PC-3 (cell line): ENCODE measurements around the gene TM4SF20. TPM values are rescaled to one million over a fixed set of nuclear protein-coding genes. Genes with fewer than 3 reads are reported as not detected.

Experiments
- ATAC-seq: fragments of 200-7000 bp; cut with Tn5 transposase; 2 replicates; pipeline ENCODE4 v1.9.1; 2020; ENCODE audit warnings: mild to moderate bottlenecking, moderate library complexity
- BruUV-seq: library from RNA; stranded (reverse); fragments of 400-500 nt; replicated peaks from 2 replicates; lab custom pipeline; 2021; lab: Mats Ljungman, UMichigan
- CTCF ChIA-PET: fragments of 300-600 bp; sonication (Branson Sonifier 250); formaldehyde crosslinking; loops from one replicate; lab custom pipeline; 2022; ENCODE audit warnings: antibody characterized with exemption; lab: Charles Lee
- POLR2A ChIA-PET: fragments of 300-600 bp; sonication (Branson Sonifier 250); formaldehyde crosslinking; loops from one replicate; lab custom pipeline; 2022; ENCODE audit warnings: antibody characterized with exemption; ENCODE audit not compliant: unreplicated experiment; lab: Charles Lee
- DNase-seq: peaks from one replicate; pipeline ENCODE4 v3.0.0-alpha.2; 2015
- H2AFZ ChIP-seq: fragments of 300-600 bp; sonication (generic); 2 replicates; pipeline ENCODE4 v1.6.0; 2016; ENCODE audit warnings: antibody characterized with exemption, low read length
- H3F3A ChIP-seq: fragments of 300-600 bp; sonication (generic); one replicate; pipeline ENCODE4 v1.6.0; 2017; ENCODE audit warnings: antibody characterized with exemption, low read length, control low read depth, mild to moderate bottlenecking; ENCODE audit not compliant: unreplicated experiment
- H3K27ac ChIP-seq: fragments of 300-600 bp; sonication (generic); 2 replicates; pipeline ENCODE4 v1.5.1; 2016; ENCODE audit warnings: mild to moderate bottlenecking, low read length
- H3K27me3 ChIP-seq: fragments of 300-600 bp; sonication (generic); 2 replicates; pipeline ENCODE4 v1.6.1; 2016; ENCODE audit warnings: low read length, mixed read lengths
- H3K36me3 ChIP-seq: fragments of 300-600 bp; sonication (generic); 2 replicates; pipeline ENCODE4 v1.6.1; 2016; ENCODE audit warnings: low read depth, mixed run types, low read length, mixed read lengths
- H3K4me1 ChIP-seq: fragments of 300-600 bp; sonication (generic); 2 replicates; pipeline ENCODE4 v1.5.1; 2016; ENCODE audit warnings: low read length; ENCODE audit not compliant: insufficient read depth
- H3K4me2 ChIP-seq: fragments of 300-600 bp; sonication (generic); 2 replicates; pipeline ENCODE4 v1.6.0; 2016; ENCODE audit warnings: low read length
- H3K4me3 ChIP-seq: fragments of 300-600 bp; sonication (generic); 2 replicates; pipeline ENCODE4 v1.5.1; 2016; ENCODE audit warnings: mild to moderate bottlenecking, low read length, mixed read lengths
- H3K79me2 ChIP-seq: fragments of 300-600 bp; sonication (generic); 2 replicates; pipeline ENCODE4 v1.6.1; 2017; ENCODE audit warnings: low read length, mixed read lengths
- H3K9ac ChIP-seq: fragments of 300-600 bp; sonication (generic); 2 replicates; pipeline ENCODE4 v1.6.0; 2016; ENCODE audit warnings: mild to moderate bottlenecking, low read length
- H3K9me2 ChIP-seq: fragments of 300-600 bp; sonication (generic); replicated peaks from 2 replicates; pipeline ENCODE4 v1.6.1; 2016; ENCODE audit warnings: mixed run types, low read length, mixed read lengths
- H3K9me3 ChIP-seq: fragments of 300-600 bp; sonication (generic); 2 replicates; pipeline ENCODE4 v1.6.1; 2016; ENCODE audit warnings: low read length, mixed read lengths
- H4K20me1 ChIP-seq: fragments of 300-600 bp; sonication (generic); 2 replicates; pipeline ENCODE4 v1.6.1; 2016; ENCODE audit warnings: low read length, mixed read lengths
- EZH2 ChIP-seq: fragments of 300-600 bp; sonication (generic); IDR thresholded peaks from one replicate; pipeline ENCODE4 v1.6.1; 2017; ENCODE audit warnings: antibody characterized with exemption, mild to moderate bottlenecking, low read length; ENCODE audit not compliant: unreplicated experiment
- EZH2phosphoT487 ChIP-seq: fragments of 300-600 bp; sonication (generic); IDR thresholded peaks from 2 replicates; pipeline ENCODE4 v1.6.1; 2018; ENCODE audit warnings: mild to moderate bottlenecking, antibody characterized with exemption, low read length, borderline replicate concordance
- intact Hi-C: fragments of 100-400 bp; cut with micrococcal nuclease; formaldehyde crosslinking; loops from 2 replicates; pipeline ENCODE4 v1.9.0; 2023
- total RNA-seq: library from RNA; depleted of rRNA; stranded (reverse); fragments of >200 nt; gene quantifications from 2 replicates; pipeline ENCODE4 v1.2.3, GENCODE V29; 2014
- TF ChIP-seq, protein P1 (sequence below): fragments of 300-600 bp; sonication (generic); conservative IDR thresholded peaks from 2 replicates; pipeline ENCODE4 v1.5.1; 2017; ENCODE audit warnings: antibody characterized with exemption, low read depth, mild to moderate bottlenecking, low read length

Gene TM4SF20
- total RNA-seq, 1 experiment from 2014 or later = not detected

DNA sequence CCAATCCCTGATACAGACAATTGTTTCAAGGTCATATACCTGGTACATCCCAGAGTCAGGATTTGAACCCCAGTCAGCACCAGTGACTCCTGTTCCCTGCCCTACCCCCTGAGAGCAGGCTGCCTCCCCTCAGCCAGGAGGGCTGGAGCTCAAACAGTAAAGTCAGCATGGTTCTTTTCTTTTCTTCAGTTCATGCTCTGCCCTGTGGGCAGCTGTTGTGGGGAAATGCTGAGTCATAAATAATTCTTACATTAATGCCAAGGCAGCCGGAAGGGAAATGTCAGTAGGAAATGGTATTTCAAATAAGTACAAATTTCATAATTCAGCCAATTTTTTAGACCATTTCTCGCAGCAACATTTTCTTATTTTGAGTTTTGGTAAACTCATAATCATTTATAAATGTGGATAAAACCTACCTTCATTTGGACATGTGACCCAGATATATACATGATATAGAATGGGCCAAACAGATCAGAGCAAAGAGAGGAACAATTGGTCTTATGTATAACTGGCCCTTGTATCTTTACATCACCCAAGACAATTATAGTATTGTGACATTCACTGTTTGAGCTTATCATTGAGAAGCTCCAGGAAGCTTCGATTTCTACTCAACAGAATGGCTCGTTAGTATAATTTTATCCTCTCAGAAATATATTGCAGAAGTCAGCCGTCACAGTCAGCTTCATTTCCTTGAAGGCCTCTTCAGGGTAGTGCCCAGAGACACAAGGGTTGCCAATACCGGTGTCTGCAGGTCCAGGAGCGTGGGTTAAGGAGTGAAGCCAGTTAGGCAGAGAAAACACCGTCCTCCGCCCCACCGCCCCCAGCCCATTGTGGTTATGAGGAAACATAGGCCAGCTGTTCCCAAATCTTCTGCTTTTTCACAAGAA lies 36.7 kb upstream of the TM4SF20 start:
- Histone ChIP-seq H3K9me3 (no peaks in the 10 kb centered on the region), H3F3A (no peaks in the 10 kb centered on the region), H3K9ac (0 out of 2 replicates have a peak overlapping the region, but pooled peaks have one; percentile 3), H3K4me1 (peaks cover 19% of the 10 kb centered on the region), H3K36me3 (no peaks in the 10 kb centered on the region), H4K20me1 (no peaks in the 10 kb centered on the region), H2AFZ (peak overlapping the region; percentile 41; the same call in 1 of the 2 replicates), H3K27ac (peak overlapping the region; percentile 56), H3K27me3 (no peaks in the 10 kb centered on the region), H3K4me3 (no peak overlapping the region), H3K9me2 (no peaks in the 10 kb centered on the region), H3K4me2 (peak overlapping the region; percentile 48; the same call in 1 of the 2 replicates), H3K79me2 (no peaks in the 10 kb centered on the region)
- peak; percentile 81 for DNase-seq
- TF ChIP-seq, protein P1, sequence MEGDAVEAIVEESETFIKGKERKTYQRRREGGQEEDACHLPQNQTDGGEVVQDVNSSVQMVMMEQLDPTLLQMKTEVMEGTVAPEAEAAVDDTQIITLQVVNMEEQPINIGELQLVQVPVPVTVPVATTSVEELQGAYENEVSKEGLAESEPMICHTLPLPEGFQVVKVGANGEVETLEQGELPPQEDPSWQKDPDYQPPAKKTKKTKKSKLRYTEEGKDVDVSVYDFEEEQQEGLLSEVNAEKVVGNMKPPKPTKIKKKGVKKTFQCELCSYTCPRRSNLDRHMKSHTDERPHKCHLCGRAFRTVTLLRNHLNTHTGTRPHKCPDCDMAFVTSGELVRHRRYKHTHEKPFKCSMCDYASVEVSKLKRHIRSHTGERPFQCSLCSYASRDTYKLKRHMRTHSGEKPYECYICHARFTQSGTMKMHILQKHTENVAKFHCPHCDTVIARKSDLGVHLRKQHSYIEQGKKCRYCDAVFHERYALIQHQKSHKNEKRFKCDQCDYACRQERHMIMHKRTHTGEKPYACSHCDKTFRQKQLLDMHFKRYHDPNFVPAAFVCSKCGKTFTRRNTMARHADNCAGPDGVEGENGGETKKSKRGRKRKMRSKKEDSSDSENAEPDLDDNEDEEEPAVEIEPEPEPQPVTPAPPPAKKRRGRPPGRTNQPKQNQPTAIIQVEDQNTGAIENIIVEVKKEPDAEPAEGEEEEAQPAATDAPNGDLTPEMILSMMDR = no peak
- TF ChIP-seq EZH2phosphoT487 = no peak
- TF ChIP-seq EZH2 = no peak
- CTCF ChIA-PET = interaction anchor here (0.6 to 1.1 kb wide), 2 partner anchors 10 to 332 kb away, joined by 3 to 6 read pairs; no protein-coding TSS in a partner anchor
- POLR2A ChIA-PET = no interaction called here
- BruUV-seq = no TSS peak
- intact Hi-C loops = no loop called here
- peak; percentile 93 for ATAC-seq

DNA sequence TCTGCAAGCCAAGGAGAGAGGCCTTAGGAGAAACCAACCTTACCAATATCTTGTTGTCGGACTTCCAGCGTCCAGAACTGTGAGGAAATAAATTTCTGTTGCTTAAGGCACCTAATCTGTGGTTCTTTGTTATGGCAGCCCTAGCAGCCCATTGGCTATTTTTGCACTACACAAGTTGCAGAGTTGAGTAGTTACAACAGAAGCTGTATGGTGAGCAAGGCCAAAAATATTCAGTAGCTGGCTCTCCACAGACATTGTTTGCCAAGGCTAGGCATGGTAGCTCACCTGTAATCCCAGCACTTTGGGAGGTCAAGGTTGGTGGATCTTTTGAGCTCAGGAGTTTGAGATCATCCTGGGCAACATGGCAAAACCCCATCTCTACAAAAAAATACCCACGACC lies 35.7 kb upstream of the TM4SF20 start:
- DNase-seq = peak; percentile 73
- Histone ChIP-seq H3K27me3 (no peaks in the 10 kb centered on the region), H3K4me1 (peaks cover 19% of the 10 kb centered on the region), H3K4me3 (no peak overlapping the region), H3K9me2 (no peaks in the 10 kb centered on the region), H3F3A (no peaks in the 10 kb centered on the region), H4K20me1 (no peaks in the 10 kb centered on the region), H3K9me3 (no peaks in the 10 kb centered on the region), H3K27ac (peak overlapping the region; percentile 56), H3K79me2 (no peaks in the 10 kb centered on the region), H3K9ac (no peak overlapping the region), H3K36me3 (no peaks in the 10 kb centered on the region), H2AFZ (no peak overlapping the region), H3K4me2 (peak overlapping the region; percentile 48; the same call in 1 of the 2 replicates)
- intact Hi-C loops = no loop called here
- BruUV-seq = no TSS peak
- no peak for TF ChIP-seq EZH2phosphoT487
- TF ChIP-seq EZH2 = no peak
- TF ChIP-seq, protein P1 = no peak
- POLR2A ChIA-PET = no interaction called here
- CTCF ChIA-PET = interaction anchor here (0.6 to 1.1 kb wide), 2 partner anchors 9 to 333 kb away, joined by 3 to 6 read pairs; no protein-coding TSS in a partner anchor
- ATAC-seq = peak; percentile 61

- intact Hi-C loops = no loop called here
- Histone ChIP-seq H3K4me3 (no peak overlapping the region), H2AFZ (no peak overlapping the region), H3K79me2 (no peaks in the 10 kb centered on the region), H3K27me3 (no peaks in the 10 kb centered on the region), H3K9me3 (no peaks in the 10 kb centered on the region), H3K9me2 (no peaks in the 10 kb centered on the region), H3K9ac (no peak overlapping the region), H3K27ac (no peak overlapping the region), H3K36me3 (no peaks in the 10 kb centered on the region), H3K4me1 (peaks cover 19% of the 10 kb centered on the region), H4K20me1 (no peaks in the 10 kb centered on the region), H3K4me2 (no peak overlapping the region), H3F3A (no peaks in the 10 kb centered on the region)
- no TSS peak for BruUV-seq
- ChIA-PET CTCF (no interaction called here), POLR2A (no interaction called here)
- ATAC-seq = no peak
- TF ChIP-seq EZH2phosphoT487 = no peak
- no peak for TF ChIP-seq EZH2
- TF ChIP-seq, protein P1 = no peak
- DNase-seq = no peak
Observed at GRCh38 chr2:227413371-227413770, 34.3 kb upstream of the TM4SF20 start.
